ENCODE measurements around the gene EPB41L2. TPM values are rescaled to one million over a fixed set of nuclear protein-coding genes. Genes with fewer than 3 reads are reported as not detected.
"Not testable (repeated sequence)": the region's sequence is repeated elsewhere in the genome, so short reads cannot be mapped to it uniquely, and the experiment has no call there.

The EPB41L2 gene
- total RNA-seq, 1 donor from 2014 or later, result 61.6 TPM

GRCh38 chr6:131101911-131102680, 39.1 kb upstream of the EPB41L2 start:
- peaks cover 2% of the 10 kb centered on the region for H3K4me1 Mint-ChIP-seq (ENCODE audit: low read depth)
- TF ChIP-seq CTCF (IDR thresholded peaks at IDR 0.05; ENCODE audit: unreplicated experiment), result no peak
- no peaks in the 10 kb centered on the region for H3K36me3 Mint-ChIP-seq (ENCODE audit: insufficient read depth)
- H3K4me3 Mint-ChIP-seq (ENCODE audit: low read depth), result no peak overlapping the region
- peaks cover 12% of the 10 kb centered on the region for H3K9me3 Mint-ChIP-seq (ENCODE audit: low read depth)
- DNase-seq (ENCODE audit: low spot score, unreplicated experiment), result no peak
- no peaks in the 10 kb centered on the region for H3K27me3 Mint-ChIP-seq
- no peak overlapping the region for H3K27ac Mint-ChIP-seq

GRCh38 chr6:131096786-131097185, 33.7 kb upstream of the EPB41L2 start:
- no peaks in the 10 kb centered on the region for H3K27me3 Mint-ChIP-seq
- no peak for TF ChIP-seq CTCF (IDR thresholded peaks at IDR 0.05; ENCODE audit: unreplicated experiment)
- H3K4me1 Mint-ChIP-seq (ENCODE audit: low read depth), result no peaks in the 10 kb centered on the region
- H3K4me3 Mint-ChIP-seq (ENCODE audit: low read depth), result no peak overlapping the region
- H3K36me3 Mint-ChIP-seq (ENCODE audit: insufficient read depth), result peaks cover 1% of the 10 kb centered on the region
- H3K27ac Mint-ChIP-seq, result no peak overlapping the region
- peaks cover 31% of the 10 kb centered on the region for H3K9me3 Mint-ChIP-seq (ENCODE audit: low read depth)
- no peak for DNase-seq (ENCODE audit: low spot score, unreplicated experiment)

- TF ChIP-seq CTCF (IDR thresholded peaks at IDR 0.05; ENCODE audit: unreplicated experiment), result no peak
- Mint-ChIP-seq H3K4me1 (ENCODE audit: low read depth) (no peaks in the 10 kb centered on the region), H3K27me3 (no peaks in the 10 kb centered on the region), H3K27ac (no peak overlapping the region), H3K36me3 (ENCODE audit: insufficient read depth) (peaks cover 1% of the 10 kb centered on the region), H3K4me3 (ENCODE audit: low read depth) (no peak overlapping the region), H3K9me3 (ENCODE audit: low read depth) (peaks cover 25% of the 10 kb centered on the region)
- no peak for DNase-seq (ENCODE audit: low spot score, unreplicated experiment)
Observed at GRCh38 chr6:131093334-131093733, 30.3 kb upstream of the EPB41L2 start.

- H3K27ac Mint-ChIP-seq; H3K4me1 Mint-ChIP-seq (ENCODE audit: low read depth); H3K36me3 Mint-ChIP-seq (ENCODE audit: insufficient read depth); H3K27me3 Mint-ChIP-seq; H3K4me3 Mint-ChIP-seq (ENCODE audit: low read depth); DNase-seq (ENCODE audit: low spot score, unreplicated experiment): not testable (repeated sequence)
- H3K9me3 Mint-ChIP-seq (ENCODE audit: low read depth), result peaks cover 26% of the 10 kb centered on the region
Observed at GRCh38 chr6:131091944-131092343, 28.9 kb upstream of the EPB41L2 start.

- not testable (repeated sequence) for H3K36me3 Mint-ChIP-seq (ENCODE audit: insufficient read depth); DNase-seq (ENCODE audit: low spot score, unreplicated experiment); H3K4me3 Mint-ChIP-seq (ENCODE audit: low read depth); H3K4me1 Mint-ChIP-seq (ENCODE audit: low read depth); H3K27me3 Mint-ChIP-seq; H3K27ac Mint-ChIP-seq
- H3K9me3 Mint-ChIP-seq (ENCODE audit: low read depth), result peaks cover 25% of the 10 kb centered on the region
Observed at GRCh38 chr6:131090339-131090738, 27.3 kb upstream of the EPB41L2 start.

GRCh38 chr6:131084982-131085381, 21.9 kb upstream of the EPB41L2 start:
- DNase-seq (ENCODE audit: low spot score, unreplicated experiment), result no peak
- H3K36me3 Mint-ChIP-seq (ENCODE audit: insufficient read depth), result peaks cover 5% of the 10 kb centered on the region

More at GRCh38 chr6:131084982-131085381, 21.9 kb upstream of the EPB41L2 start:
- H3K4me3 Mint-ChIP-seq (ENCODE audit: low read depth), result no peak overlapping the region
- H3K9me3 Mint-ChIP-seq (ENCODE audit: low read depth), result peaks cover 15% of the 10 kb centered on the region
- TF ChIP-seq CTCF (IDR thresholded peaks at IDR 0.05; ENCODE audit: unreplicated experiment), result peak; percentile 46
- no peaks in the 10 kb centered on the region for H3K27me3 Mint-ChIP-seq
- no peaks in the 10 kb centered on the region for H3K4me1 Mint-ChIP-seq (ENCODE audit: low read depth)
- H3K27ac Mint-ChIP-seq, result no peak overlapping the region

All from progenitor cell of endocrine pancreas (in vitro differentiated cells).